Gastrocnemius medialis (tissue), 4 donors: ENCODE results near the gene EME2. TPM values are rescaled to one million over a fixed set of nuclear protein-coding genes. Genes with fewer than 3 reads are reported as not detected.

Source experiments
- ATAC-seq, 2 donors: fragments of 150-250 bp; one replicate each; pipeline ENCODE4 v1.9.1; 2016
- DNase-seq, 2 donors: peaks; one replicate each; pipeline ENCODE4 v3.0.0-alpha.2; 2019
- H3K27ac ChIP-seq, 4 donors: fragments of 200-600 bp; sonication (generic); 1 replicate in 1 of 4; 2 replicates in 3 of 4; pipeline ENCODE4 v1.5.1; 2016 to 2018; ENCODE audit warnings: mild to moderate bottlenecking in 2 of 4, moderate library complexity in 1 of 4
- H3K27me3 ChIP-seq, 3 donors: fragments of 200-600 bp; sonication (generic) in 2 of 3; 1 replicate in 1 of 3; 2 replicates in 2 of 3; pipeline versions ENCODE4 v1.5.1 to v1.6.0; 2016 to 2019; ENCODE audit warnings: mild to moderate bottlenecking in 1 of 3, moderate library complexity in 1 of 3
- H3K36me3 ChIP-seq, 2 donors: fragments of 200-600 bp; sonication (generic) in 1 of 2; one replicate each; pipeline ENCODE4 v1.5.1; 2017 to 2018
- H3K4me1 ChIP-seq, 2 donors: fragments of 200-600 bp; sonication (generic) in 1 of 2; one replicate each; pipeline ENCODE4 v1.5.1; 2016 to 2017; ENCODE audit warnings: mild to moderate bottlenecking in 2 of 2
- H3K4me3 ChIP-seq, 4 donors: fragments of 200-600 bp; sonication (generic) in 3 of 4; 1 replicate in 1 of 4; 2 replicates in 3 of 4; pipeline ENCODE4 v1.5.1; 2016 to 2019; ENCODE audit warnings: mild to moderate bottlenecking in 2 of 4
- H3K9me3 ChIP-seq, 3 donors: fragments of 200-600 bp; sonication (generic) in 2 of 3; 1 replicate in 1 of 3; 2 replicates in 2 of 3; pipeline ENCODE4 v1.5.1; 2016 to 2019
- CTCF ChIP-seq, 5 experiments: fragments of 450-650 bp in 3 of 5; fragments of 200-600 bp in 2 of 5; sonication (generic) in 2 of 5; IDR thresholded peaks in 4 of 5; conservative IDR thresholded peaks in 1 of 5; 1 replicate in 4 of 5; 2 replicates in 1 of 5; pipeline ENCODE4 v1.5.1; 2016 to 2019; ENCODE audit warnings: antibody characterized with exemption in 5 of 5, mild to moderate bottlenecking in 3 of 5, moderate library complexity in 3 of 5
- POLR2A ChIP-seq, 2 donors: fragments of 450-650 bp; IDR thresholded peaks; one replicate each; pipeline ENCODE4 v1.6.1; 2017; ENCODE audit warnings: antibody characterized with exemption in 2 of 2, mild to moderate bottlenecking in 2 of 2, moderate library complexity in 2 of 2
- in situ Hi-C, 4 donors: fragments of 200-750 bp; cut with MboI; loops; one replicate each; pipeline versions ENCODE4 v1.15.0 to v1.8.0; 2017; ENCODE audit warnings: low sequenced_read_pairs in 4 of 4
- intact Hi-C: fragments of 100-400 bp; cut with DNase I; formaldehyde crosslinking; loops from one replicate; pipeline ENCODE4 v1.15.1; 2023; ENCODE audit warnings: low total_unique reads
- total RNA-seq, 4 donors: library from RNA; depleted of rRNA; stranded (reverse); fragments of >200 nt; gene quantifications; one replicate each; pipeline versions ENCODE4 v1.1.0 to v1.2.3, GENCODE V29; 2016

EME2 gene
- total RNA-seq, 4 donors from 2014 or later = 2.1 to 9.2 (median 6.2) TPM

- intact Hi-C loops (no loop called here), in situ Hi-C loops (no loop called here)
- no peak for TF ChIP-seq POLR2A (IDR thresholded peaks at IDR 0.05)
- TF ChIP-seq CTCF (IDR thresholded peaks at IDR 0.05 in 4 of 5, conservative IDR thresholded peaks at IDR 0.05 in 1 of 5) = no peak
- H3K36me3 ChIP-seq = peaks cover 0 to 57% of the 10 kb centered on the region in 2 donors
- ATAC-seq (no peak), DNase-seq (no peak)
- no peak overlapping the region for H3K27ac ChIP-seq
- H3K27me3 ChIP-seq = no peaks in the 10 kb centered on the region
- H3K9me3 ChIP-seq = no peaks in the 10 kb centered on the region
- H3K4me1 ChIP-seq = peaks cover 26 to 29% of the 10 kb centered on the region in 2 donors
- H3K4me3 ChIP-seq = no peak overlapping the region
Measured at GRCh38 chr16:1820946-1821290, 48.3 kb downstream of the EME2 start.

- Histone ChIP-seq H3K4me3 (no peak overlapping the region), H3K27me3 (no peaks in the 10 kb centered on the region), H3K9me3 (no peaks in the 10 kb centered on the region), H3K36me3 (peaks cover 0 to 47% of the 10 kb centered on the region in 2 donors), H3K27ac (no peak overlapping the region), H3K4me1 (peaks cover 26 to 30% of the 10 kb centered on the region in 2 donors)
- TF ChIP-seq POLR2A (IDR thresholded peaks at IDR 0.05) = no peak
- no peak for TF ChIP-seq CTCF (IDR thresholded peaks at IDR 0.05 in 4 of 5, conservative IDR thresholded peaks at IDR 0.05 in 1 of 5)
- DNase-seq = no peak
- no peak for ATAC-seq
- in situ Hi-C loops = no loop called here
- intact Hi-C loops = no loop called here
Measured at GRCh38 chr16:1821861-1822611, 49.4 kb downstream of the EME2 start.

- Histone ChIP-seq H3K27ac (no peak overlapping the region), H3K4me1 (peaks cover 28 to 35% of the 10 kb centered on the region in 2 donors), H3K27me3 (no peaks in the 10 kb centered on the region), H3K36me3 (peaks cover 0 to 44% of the 10 kb centered on the region in 2 donors), H3K9me3 (no peaks in the 10 kb centered on the region), H3K4me3 (no peak overlapping the region)
- DNase-seq (no peak), ATAC-seq (no peak)
- in situ Hi-C loops (no loop called here), intact Hi-C loops (no loop called here)
- no peak for TF ChIP-seq CTCF (IDR thresholded peaks at IDR 0.05 in 4 of 5, conservative IDR thresholded peaks at IDR 0.05 in 1 of 5)
- TF ChIP-seq POLR2A (IDR thresholded peaks at IDR 0.05) = no peak
Measured at GRCh38 chr16:1822801-1823200, 50.2 kb downstream of the EME2 start.

- Histone ChIP-seq H3K27me3 (no peaks in the 10 kb centered on the region), H3K4me3 (no peak overlapping the region), H3K27ac (no peak overlapping the region), H3K9me3 (no peaks in the 10 kb centered on the region), H3K4me1 (peaks cover 39 to 42% of the 10 kb centered on the region in 2 donors), H3K36me3 (peaks cover 0 to 35% of the 10 kb centered on the region in 2 donors)
- TF ChIP-seq POLR2A (IDR thresholded peaks at IDR 0.05) (no peak), CTCF (IDR thresholded peaks at IDR 0.05 in 4 of 5, conservative IDR thresholded peaks at IDR 0.05 in 1 of 5) (no peak)
- in situ Hi-C loops = no loop called here
- ATAC-seq = no peak
- no peak for DNase-seq
- intact Hi-C loops = no loop called here
Measured at GRCh38 chr16:1823821-1824220, 51.2 kb downstream of the EME2 start.
